Neural progenitor cell (in vitro differentiated cells): Measurements from ENCODE around the gene HTR2B. TPM values are rescaled to one million over a fixed set of nuclear protein-coding genes. Genes with fewer than 3 reads are reported as not detected.

Source experiments
- DNase-seq: peaks from one replicate; pipeline ENCODE4 v3.0.0-alpha.2; 2016; ENCODE audit warnings: low spot score
- H2AFZ ChIP-seq: fragments of 200-600 bp; sonication (generic); replicated peaks from 2 replicates; pipeline ENCODE4 v1.6.1; 2016; ENCODE audit warnings: antibody characterized with exemption
- H3F3A ChIP-seq: fragments of 200-600 bp; sonication (generic); 2 replicates; pipeline ENCODE4 v1.6.1; 2016; ENCODE audit warnings: antibody characterized with exemption, low read depth
- H3K27ac ChIP-seq: fragments of 200-600 bp; sonication (generic); 2 replicates; pipeline ENCODE4 v1.5.1; 2016; ENCODE audit warnings: mild to moderate bottlenecking
- H3K27me3 ChIP-seq: fragments of 200-600 bp; sonication (generic); 2 replicates; pipeline ENCODE4 v1.6.1; 2016; ENCODE audit warnings: mild to moderate bottlenecking, moderate library complexity
- H3K36me3 ChIP-seq: fragments of 200-600 bp; sonication (generic); 2 replicates; pipeline ENCODE4 v1.5.1; 2016
- H3K4me1 ChIP-seq: fragments of 200-600 bp; sonication (generic); 2 replicates; pipeline ENCODE4 v1.6.1; 2016; ENCODE audit warnings: mixed run types
- H3K4me2 ChIP-seq: fragments of 200-600 bp; sonication (generic); 2 replicates; pipeline ENCODE4 v1.6.1; 2016
- H3K4me3 ChIP-seq: fragments of 200-600 bp; sonication (generic); 2 replicates; pipeline ENCODE4 v1.5.1; 2016
- H3K79me2 ChIP-seq: fragments of 200-600 bp; sonication (generic); 2 replicates; pipeline ENCODE4 v1.6.1; 2016; ENCODE audit warnings: low read depth
- H3K9ac ChIP-seq: fragments of 200-600 bp; sonication (generic); 2 replicates; pipeline ENCODE4 v1.6.1; 2016
- H3K9me3 ChIP-seq: fragments of 200-600 bp; sonication (generic); 2 replicates; pipeline ENCODE4 v1.5.1; 2016; ENCODE audit warnings: low read depth
- H4K20me1 ChIP-seq: fragments of 200-600 bp; sonication (generic); 2 replicates; pipeline ENCODE4 v1.6.1; 2016; ENCODE audit warnings: low read depth
- H3K27ac Mint-ChIP-seq: 3 replicates; pipeline ENCODE4 v1.8.0; 2021; ENCODE audit warnings: mixed read lengths
- H3K27me3 Mint-ChIP-seq: 2 replicates; pipeline ENCODE4 v1.8.0; 2022; ENCODE audit warnings: low read depth, mild to moderate bottlenecking, inconsistent platforms, moderate library complexity, mixed read lengths; ENCODE audit not compliant: insufficient read depth
- H3K36me3 Mint-ChIP-seq: 3 replicates; pipeline ENCODE4 v1.8.0; 2021; ENCODE audit warnings: mixed read lengths
- H3K4me1 Mint-ChIP-seq: 3 replicates; pipeline ENCODE4 v1.8.0; 2021; ENCODE audit warnings: mixed read lengths
- H3K4me3 Mint-ChIP-seq: 3 replicates; pipeline ENCODE4 v1.8.0; 2021; ENCODE audit warnings: mild to moderate bottlenecking, moderate library complexity, mixed read lengths
- H3K9me3 Mint-ChIP-seq: 3 replicates; pipeline ENCODE4 v1.8.0; 2020; ENCODE audit warnings: mixed read lengths
- CTCF ChIP-seq: fragments of 200-600 bp; sonication (generic); IDR thresholded peaks from 2 replicates; pipeline ENCODE4 v1.5.1; 2017; ENCODE audit warnings: antibody characterized with exemption, mild to moderate bottlenecking
- EZH2 ChIP-seq: fragments of 200-600 bp; sonication (generic); IDR thresholded peaks from 2 replicates; pipeline ENCODE4 v1.6.1; 2017; ENCODE audit warnings: antibody characterized with exemption, mild to moderate bottlenecking, moderate library complexity
- EZH2phosphoT487 ChIP-seq: fragments of 200-600 bp; sonication (generic); IDR thresholded peaks from 2 replicates; pipeline ENCODE4 v1.6.1; 2017; ENCODE audit warnings: antibody characterized with exemption
- total RNA-seq: library from RNA; depleted of rRNA; stranded (reverse); fragments of >200 nt; gene quantifications from 2 replicates; pipeline ENCODE4 v1.2.3, GENCODE V29; 2015; ENCODE audit warnings: low replicate concordance

The HTR2B gene
- total RNA-seq, 1 donor from 2014 or later, result not detected

GRCh38 chr2:231063347-231063746 is 61.5 kb downstream of the HTR2B start:
- Mint-ChIP-seq H3K4me1 (peaks cover 14% of the 10 kb centered on the region), H3K4me3 (no peak overlapping the region), H3K36me3 (peaks cover 14% of the 10 kb centered on the region), H3K9me3 (no peaks in the 10 kb centered on the region), H3K27ac (no peak overlapping the region), H3K27me3 (no peaks in the 10 kb centered on the region)
- peaks cover 45% of the 10 kb centered on the region for H4K20me1 ChIP-seq
- no peak overlapping the region for H3K4me3 ChIP-seq
- peaks cover 3% of the 10 kb centered on the region for H3F3A ChIP-seq
- no peak for DNase-seq
- peaks cover 25% of the 10 kb centered on the region for H3K36me3 ChIP-seq
- no peaks in the 10 kb centered on the region for H3K9me3 ChIP-seq
- no peak for TF ChIP-seq EZH2phosphoT487
- no peak for TF ChIP-seq EZH2
- no peak for TF ChIP-seq CTCF
- no peak overlapping the region for H3K9ac ChIP-seq
- peaks cover 5% of the 10 kb centered on the region for H3K4me1 ChIP-seq
- H3K27me3 ChIP-seq, result no peaks in the 10 kb centered on the region
- peaks cover 49% of the 10 kb centered on the region for H3K79me2 ChIP-seq
- H3K4me2 ChIP-seq, result no peak overlapping the region
- H3K27ac ChIP-seq, result no peak overlapping the region
- H2AFZ ChIP-seq, result no peak overlapping the region

- TF ChIP-seq EZH2phosphoT487 (no peak), EZH2 (no peak), CTCF (no peak)
Observed at GRCh38 chr2:231062776-231063175, 62.1 kb downstream of the HTR2B start.

GRCh38 chr2:231059756-231060155 is 65.1 kb downstream of the HTR2B start:
- H3K27me3 Mint-ChIP-seq, result peaks cover 3% of the 10 kb centered on the region
- no peak overlapping the region for H3K27ac ChIP-seq
- H3K36me3 ChIP-seq, result peaks cover 11% of the 10 kb centered on the region
- peaks cover 13% of the 10 kb centered on the region for H3K4me1 ChIP-seq
- H2AFZ ChIP-seq, result no peak overlapping the region
- H3K27me3 ChIP-seq, result peaks cover 1% of the 10 kb centered on the region
- H3K9me3 Mint-ChIP-seq, result no peaks in the 10 kb centered on the region
- no peak overlapping the region for H3K4me2 ChIP-seq
- H3K36me3 Mint-ChIP-seq, result peaks cover 11% of the 10 kb centered on the region
- H3K9me3 ChIP-seq, result no peaks in the 10 kb centered on the region
- no peak for DNase-seq
- H3K4me1 Mint-ChIP-seq, result peaks cover 22% of the 10 kb centered on the region
- H3K9ac ChIP-seq, result no peak overlapping the region
- H3K4me3 Mint-ChIP-seq, result no peak overlapping the region
- no peak overlapping the region for H3K4me3 ChIP-seq
- peaks cover 57% of the 10 kb centered on the region for H4K20me1 ChIP-seq
- no peak overlapping the region for H3K27ac Mint-ChIP-seq
- H3F3A ChIP-seq, result peaks cover 3% of the 10 kb centered on the region
- no peak for TF ChIP-seq EZH2
- no peak for TF ChIP-seq CTCF
- no peak for TF ChIP-seq EZH2phosphoT487
- H3K79me2 ChIP-seq, result peaks cover 65% of the 10 kb centered on the region

More at GRCh38 chr2:231062776-231063175, 62.1 kb downstream of the HTR2B start:
- H3K27ac Mint-ChIP-seq, result no peak overlapping the region
- Histone ChIP-seq H3K9me3 (no peaks in the 10 kb centered on the region), H3K4me2 (no peak overlapping the region), H2AFZ (no peak overlapping the region), H3K4me1 (peaks cover 11% of the 10 kb centered on the region), H3K79me2 (peaks cover 54% of the 10 kb centered on the region), H3K36me3 (peaks cover 25% of the 10 kb centered on the region), H3K27me3 (no peaks in the 10 kb centered on the region), H4K20me1 (peaks cover 51% of the 10 kb centered on the region), H3K9ac (no peak overlapping the region), H3K27ac (no peak overlapping the region), H3K4me3 (no peak overlapping the region), H3F3A (peaks cover 3% of the 10 kb centered on the region)
- H3K4me3 Mint-ChIP-seq, result no peak overlapping the region
- H3K27me3 Mint-ChIP-seq, result no peaks in the 10 kb centered on the region
- no peak for DNase-seq
- H3K4me1 Mint-ChIP-seq, result peaks cover 19% of the 10 kb centered on the region
- H3K9me3 Mint-ChIP-seq, result no peaks in the 10 kb centered on the region
- peaks cover 12% of the 10 kb centered on the region for H3K36me3 Mint-ChIP-seq
